KG1 (cell line): ENCODE data around the gene KRTAP5-2.
"Not testable (repeated sequence)": the region's sequence is repeated elsewhere in the genome, so short reads cannot be mapped to it uniquely, and the experiment has no call there.

Experiments
- DNase-seq: peaks from one replicate; lab custom pipeline; 2025; lab: John Stamatoyannopoulos, UW

Gene KRTAP5-2

DNA sequence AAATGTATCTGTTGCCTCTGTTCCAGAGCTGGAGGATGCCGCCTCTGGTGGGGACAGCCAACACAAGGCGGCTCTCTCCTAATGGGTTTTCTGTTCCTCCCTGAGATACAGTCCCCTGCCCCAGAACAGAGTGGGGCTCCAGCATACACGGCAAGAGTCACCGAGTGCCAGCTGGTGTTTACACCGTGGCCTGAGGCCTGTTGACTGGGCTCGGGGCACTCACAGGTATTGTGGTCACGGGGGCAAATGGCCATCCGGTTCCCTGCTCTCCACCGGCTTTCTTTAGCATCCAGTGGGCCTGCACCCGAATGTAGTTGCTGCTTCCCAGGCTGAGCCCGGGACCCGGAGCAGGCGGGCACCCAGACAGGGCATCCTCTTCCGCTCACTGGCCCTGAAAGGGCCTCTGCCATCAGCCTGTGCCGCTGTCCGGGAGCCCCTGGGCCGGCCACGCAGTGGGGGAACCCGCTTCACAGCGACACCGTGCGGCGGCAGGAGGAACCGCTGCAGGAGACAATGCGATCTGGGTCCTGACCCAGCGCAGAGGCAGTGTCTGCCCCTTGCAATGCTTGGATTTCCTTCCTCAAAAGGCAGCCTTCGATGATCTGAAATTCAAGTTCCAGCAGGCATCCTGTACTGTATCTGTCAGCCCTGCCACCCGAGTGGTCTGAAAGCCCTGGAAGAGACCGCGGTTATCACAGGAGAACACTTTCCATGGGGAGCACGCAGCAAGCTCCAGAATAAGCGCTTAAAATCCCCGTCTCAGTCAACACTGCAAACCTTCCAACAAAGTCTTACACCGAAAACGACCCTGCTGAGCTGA, 30.6 kb upstream of the KRTAP5-2 start:
- DNase-seq: no peak

DNA sequence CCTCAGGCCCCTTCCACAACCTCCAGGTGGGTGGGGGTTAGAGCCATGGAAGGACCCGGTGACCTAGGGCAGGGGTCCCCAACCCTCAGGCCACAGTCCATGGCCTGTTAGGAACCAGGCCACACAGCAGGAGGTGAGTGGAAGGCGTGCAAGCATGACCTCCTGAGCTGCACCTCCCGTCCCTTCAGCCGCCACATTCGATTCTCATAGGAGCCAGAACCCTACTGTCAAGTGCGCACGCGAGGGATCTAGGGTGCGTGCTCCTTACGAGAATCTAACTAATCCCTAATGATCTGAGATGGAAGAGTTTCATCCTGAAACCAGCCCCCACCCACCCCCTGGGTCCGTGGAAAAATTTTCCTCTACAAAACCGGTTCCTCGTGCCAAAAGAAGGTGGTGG, 27.4 kb upstream of the KRTAP5-2 start:
- no peak for DNase-seq

DNA sequence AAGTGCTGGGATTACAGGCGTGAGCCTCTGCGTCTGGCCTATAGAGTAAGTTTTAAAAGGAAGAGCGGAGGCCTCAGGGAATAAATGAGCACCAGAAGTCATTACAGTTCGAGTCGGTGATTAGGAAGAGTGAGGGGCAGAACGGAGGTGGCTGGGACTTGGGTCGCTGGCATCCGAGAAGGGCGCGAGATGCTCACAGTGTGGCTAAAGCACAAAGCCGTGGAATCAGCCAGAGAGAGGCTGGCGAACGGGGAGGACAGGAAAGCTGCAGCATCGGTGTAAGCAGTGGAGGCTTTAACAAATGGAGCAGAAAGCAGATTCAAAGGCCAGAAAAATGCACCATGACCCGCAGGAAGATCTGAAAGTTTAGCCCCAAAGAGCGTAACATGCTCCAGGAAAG, 26.5 kb upstream of the KRTAP5-2 start:
- no peak for DNase-seq

DNA sequence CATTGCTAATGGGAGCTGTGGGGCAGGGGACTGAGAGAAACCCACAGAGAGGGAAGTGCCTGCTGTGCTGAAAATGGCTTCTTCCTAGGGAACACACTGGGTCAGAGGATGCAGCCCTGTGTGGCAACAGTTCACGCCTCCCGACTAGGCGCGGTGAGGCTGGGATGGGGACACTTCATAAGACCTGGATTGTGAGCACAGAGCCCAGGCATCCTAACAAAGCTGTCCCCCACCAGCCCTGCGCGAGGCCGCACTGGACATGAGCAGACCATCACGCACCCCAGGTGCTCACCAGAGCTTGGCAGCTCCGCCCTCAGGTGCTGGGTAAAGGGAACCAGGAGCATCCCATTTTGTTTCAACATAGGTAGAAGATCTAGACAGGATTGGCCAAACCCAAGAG, 25.6 kb upstream of the KRTAP5-2 start:
- DNase-seq: no peak

- no peak for DNase-seq
Measured at GRCh38 chr11:1622086-1622485, 24.0 kb upstream of the KRTAP5-2 start, which contains the start of gene KRTAP5-4. Gene KRTAP5-4 (minus strand): TSS chr11:1622138. CDS start chr11:1622093, 45 bp downstream.

GRCh38 chr11:1619449-1619848, 21.4 kb upstream of the KRTAP5-2 start:
- DNase-seq: no peak

DNA sequence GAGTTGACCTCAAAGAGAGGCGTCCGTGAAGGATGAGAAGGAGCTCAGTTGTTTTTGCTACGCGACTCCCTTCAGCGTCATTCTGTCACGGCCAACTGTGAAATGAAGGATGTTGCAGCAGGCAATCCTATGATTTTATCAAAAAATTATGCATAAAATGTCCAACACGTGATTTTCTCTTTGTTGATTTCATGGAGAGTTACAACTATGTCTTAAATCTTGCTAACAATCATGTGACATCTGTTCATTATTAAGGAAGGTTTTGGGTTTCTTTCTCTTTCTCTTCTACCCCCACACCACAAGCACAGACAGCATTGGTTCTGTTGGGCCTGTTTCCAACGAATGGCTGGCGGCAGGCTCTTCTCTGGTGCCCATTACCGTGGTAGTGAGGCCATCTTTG, 20.1 kb upstream of the KRTAP5-2 start:
- DNase-seq: no peak

GRCh38 chr11:1608363-1608762, 10.3 kb upstream of the KRTAP5-2 start, which contains the start of gene KRTAP5-3:
Gene KRTAP5-3 (minus strand): TSS chr11:1608463. CDS start chr11:1608385, 78 bp downstream.
- no peak for DNase-seq

GRCh38 chr11:1607901-1608300, 9.8 kb upstream of the KRTAP5-2 start:
- not testable (repeated sequence) for DNase-seq

- not testable (repeated sequence) for DNase-seq
Measured at GRCh38 chr11:1607156-1607845, 9.2 kb upstream of the KRTAP5-2 start.

DNA sequence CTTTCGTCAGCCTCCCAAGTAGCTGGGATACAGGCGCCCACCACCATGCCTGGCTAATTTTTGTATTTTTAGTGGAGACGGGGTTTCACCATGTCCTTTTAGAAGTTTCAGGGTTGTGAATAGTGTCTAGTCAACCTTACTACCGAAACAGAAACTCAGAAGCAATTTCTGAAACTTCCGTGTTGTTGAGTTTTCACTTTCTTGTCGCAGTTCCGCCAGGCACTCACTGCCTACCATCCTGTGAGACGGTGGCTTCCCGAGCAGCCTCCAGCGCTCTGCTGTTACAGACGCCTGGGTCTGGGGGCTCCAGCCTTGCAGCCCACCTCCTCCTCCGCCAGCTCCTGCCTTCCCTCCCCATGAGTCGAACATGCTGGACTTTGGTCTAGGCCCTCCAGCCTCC, 7.8 kb upstream of the KRTAP5-2 start:
- not testable (repeated sequence) for DNase-seq

- DNase-seq: no peak
Measured at GRCh38 chr11:1604711-1605110, 6.6 kb upstream of the KRTAP5-2 start.

GRCh38 chr11:1604181-1604580, 6.1 kb upstream of the KRTAP5-2 start:
- DNase-seq: no peak

DNA sequence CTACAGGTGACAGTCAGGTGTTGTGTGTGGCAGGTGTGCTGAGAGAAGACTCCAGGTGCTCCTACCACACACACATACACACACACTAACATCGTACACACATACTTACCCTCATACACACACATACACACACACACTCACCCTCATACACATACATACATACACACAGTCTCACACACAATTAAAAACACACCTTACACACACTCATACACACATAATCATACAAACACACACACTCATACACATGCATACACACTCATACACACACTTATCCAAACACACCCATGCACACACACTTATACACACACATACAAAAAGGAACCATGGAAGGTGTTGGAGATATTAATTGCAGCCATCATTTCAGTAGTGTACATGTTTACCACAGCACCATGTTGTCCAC, 5.5 kb upstream of the KRTAP5-2 start:
- DNase-seq: no peak

- DNase-seq: not testable (repeated sequence)
Measured at GRCh38 chr11:1601663-1602062, 3.6 kb upstream of the KRTAP5-2 start.

DNA sequence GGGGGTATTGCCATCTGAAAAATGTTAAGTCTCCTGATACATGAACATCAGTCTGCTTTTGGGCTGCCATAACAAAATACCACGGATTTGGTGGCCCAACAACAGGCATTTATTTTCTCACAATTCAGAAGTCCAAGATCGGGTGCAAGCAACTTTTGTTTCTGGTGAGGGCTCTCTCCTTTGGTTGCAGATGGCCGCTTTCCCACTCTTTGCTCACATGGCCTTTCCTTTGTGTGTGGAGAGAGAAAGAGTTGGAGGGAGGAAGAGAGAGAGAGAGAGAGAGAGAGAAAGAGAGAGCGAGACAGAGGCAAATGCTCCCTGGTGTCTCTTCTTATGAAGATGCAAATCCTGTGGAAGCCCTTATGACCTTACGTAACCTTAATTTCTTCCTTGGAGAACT, 2.5 kb upstream of the KRTAP5-2 start:
- no peak for DNase-seq

DNA sequence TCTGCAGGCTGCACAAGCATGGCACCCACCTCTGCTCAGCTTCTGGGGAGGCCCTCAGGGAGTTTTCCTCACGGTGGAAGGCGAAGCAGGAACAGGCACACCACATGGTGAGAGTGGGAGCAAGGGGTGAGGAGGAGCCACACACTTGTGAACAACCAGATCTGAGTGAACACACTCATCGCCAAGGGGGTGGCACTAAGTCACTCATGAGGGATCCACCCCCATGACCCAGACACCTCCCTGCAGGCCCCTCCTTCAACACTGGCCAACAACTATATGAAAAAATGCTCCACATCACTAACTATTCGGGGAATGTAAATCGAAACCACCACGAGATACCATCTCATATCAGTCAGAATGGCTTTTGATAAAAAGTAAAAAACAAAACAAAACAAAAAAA, 722 bp upstream of the KRTAP5-2 start:
- DNase-seq: no peak

DNA sequence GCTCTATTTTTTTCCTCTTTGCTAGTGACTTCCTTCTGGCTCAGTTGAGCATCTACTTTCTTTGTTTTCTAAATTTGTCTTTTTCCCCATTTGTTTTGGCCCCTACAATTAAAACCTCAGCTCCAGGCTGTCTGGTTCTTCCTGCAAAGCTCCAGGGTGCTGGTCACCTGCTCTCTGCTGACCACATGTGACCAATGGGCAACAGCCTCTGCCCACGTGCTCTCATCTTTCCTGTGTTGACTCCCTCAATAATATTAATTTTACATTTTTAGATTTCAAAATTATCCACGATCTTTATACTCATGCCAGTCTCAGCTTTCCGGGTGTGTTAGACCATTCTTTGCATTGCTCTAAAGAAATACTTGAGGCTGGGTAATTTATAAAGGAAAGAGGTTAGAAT, 312 bp upstream of the KRTAP5-2 start:
- not testable (repeated sequence) for DNase-seq

GRCh38 chr11:1597331-1597993, 632 bp downstream of the KRTAP5-2 start:
- no peak for DNase-seq

DNA sequence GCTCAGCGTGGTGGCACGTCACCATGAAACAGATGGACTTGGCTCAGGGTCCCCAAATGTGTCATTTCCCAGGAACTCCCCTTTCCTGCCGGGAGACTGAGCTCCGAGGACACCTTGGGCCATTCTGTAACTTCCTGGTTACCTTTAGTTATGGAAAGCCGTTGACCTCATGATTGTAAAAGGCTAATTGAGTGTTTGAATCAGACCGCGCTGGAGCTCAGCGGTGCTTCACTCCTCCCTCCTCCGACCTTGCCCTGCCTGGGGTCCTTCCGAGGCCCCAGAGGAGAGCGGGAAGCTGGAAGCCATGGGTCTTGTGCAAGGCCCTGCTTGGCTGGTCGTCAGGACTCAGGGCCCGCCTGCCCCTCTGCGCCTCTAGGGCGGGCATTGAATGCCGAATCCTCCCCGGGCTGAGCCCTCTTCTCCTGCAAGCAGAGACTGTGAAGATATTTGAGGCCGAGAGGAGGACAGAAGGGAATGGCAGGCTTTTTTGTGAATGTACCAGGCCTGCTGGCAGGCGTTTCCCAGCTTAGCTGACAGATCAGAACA, 1.4 kb downstream of the KRTAP5-2 start:
- not testable (repeated sequence) for DNase-seq

GRCh38 chr11:1595994-1596575, 2.0 kb downstream of the KRTAP5-2 start:
- not testable (repeated sequence) for DNase-seq

GRCh38 chr11:1592628-1593027, 5.5 kb downstream of the KRTAP5-2 start:
- no peak for DNase-seq
